Glutamatergic neuron (in vitro differentiated cells): ENCODE measurements around the gene HSP90AA1. TPM values are rescaled to one million over a fixed set of nuclear protein-coding genes. Genes with fewer than 3 reads are reported as not detected.

Source experiments
- DNase-seq: peaks from one replicate; pipeline ENCODE4 v3.0.0; 2022
- H3K27ac Mint-ChIP-seq: one replicate; pipeline ENCODE4 v1.8.0; 2020; ENCODE audit warnings: mild to moderate bottlenecking, mixed read lengths, inconsistent platforms; ENCODE audit not compliant: unreplicated experiment
- H3K27me3 Mint-ChIP-seq: one replicate; pipeline ENCODE4 v1.8.0; 2020; ENCODE audit warnings: mild to moderate bottlenecking, moderate library complexity, mixed read lengths, inconsistent platforms; ENCODE audit not compliant: unreplicated experiment
- H3K36me3 Mint-ChIP-seq: one replicate; pipeline ENCODE4 v1.8.0; 2020; ENCODE audit warnings: mild to moderate bottlenecking, mixed read lengths, inconsistent platforms; ENCODE audit not compliant: unreplicated experiment
- H3K4me1 Mint-ChIP-seq: one replicate; pipeline ENCODE4 v1.8.0; 2020; ENCODE audit warnings: mild to moderate bottlenecking, low read depth, mixed read lengths, inconsistent platforms; ENCODE audit not compliant: unreplicated experiment
- H3K4me3 Mint-ChIP-seq: one replicate; pipeline ENCODE4 v1.8.0; 2020; ENCODE audit warnings: mild to moderate bottlenecking, mixed read lengths, inconsistent platforms; ENCODE audit not compliant: unreplicated experiment
- H3K9me3 Mint-ChIP-seq: one replicate; pipeline ENCODE4 v1.8.0; 2020; ENCODE audit warnings: mild to moderate bottlenecking, moderate library complexity, mixed read lengths, inconsistent platforms; ENCODE audit not compliant: unreplicated experiment
- CTCF ChIP-seq: fragments of 200-600 bp; sonication (generic); IDR thresholded peaks from one replicate; pipeline ENCODE4 v1.5.0; 2021; ENCODE audit not compliant: partially characterized antibody, unreplicated experiment
- total RNA-seq: library from RNA; stranded (reverse); fragmentation: NEBNext Ultra II Directional; extraction: Animal tissue kit (Norgen Biotek cat#: 25700); gene quantifications from one replicate; pipeline ENCODE4 v1.2.1, GENCODE V29; 2021; ENCODE audit not compliant: unreplicated experiment

The HSP90AA1 gene
- total RNA-seq, 1 donor from 2014 or later = 610 TPM

- H3K4me1 Mint-ChIP-seq = peaks cover 18% of the 10 kb centered on the region
- H3K9me3 Mint-ChIP-seq = no peaks in the 10 kb centered on the region
- no peak for TF ChIP-seq CTCF
- no peak overlapping the region for H3K4me3 Mint-ChIP-seq
- peaks cover 3% of the 10 kb centered on the region for H3K27me3 Mint-ChIP-seq
- no peak for DNase-seq
- H3K36me3 Mint-ChIP-seq = peaks cover 7% of the 10 kb centered on the region
- no peak overlapping the region for H3K27ac Mint-ChIP-seq
Observed at GRCh38 chr14:102097441-102098135, 10.7 kb upstream of the HSP90AA1 start.

GRCh38 chr14:102096569-102097188, 9.8 kb upstream of the HSP90AA1 start:
- peaks cover 18% of the 10 kb centered on the region for H3K4me1 Mint-ChIP-seq
- peaks cover 7% of the 10 kb centered on the region for H3K36me3 Mint-ChIP-seq
- TF ChIP-seq CTCF = peak; percentile 69
- H3K9me3 Mint-ChIP-seq = no peaks in the 10 kb centered on the region
- DNase-seq = peak; percentile 90
- H3K4me3 Mint-ChIP-seq = peak overlapping the region; percentile 84
- H3K27ac Mint-ChIP-seq = peak overlapping the region; percentile 79
- H3K27me3 Mint-ChIP-seq = peaks cover 3% of the 10 kb centered on the region

GRCh38 chr14:102095871-102096568, 9.2 kb upstream of the HSP90AA1 start:
- peaks cover 3% of the 10 kb centered on the region for H3K36me3 Mint-ChIP-seq
- H3K9me3 Mint-ChIP-seq = no peaks in the 10 kb centered on the region
- no peak for TF ChIP-seq CTCF
- peak overlapping the region; percentile 79 for H3K27ac Mint-ChIP-seq
- DNase-seq = peak; percentile 65
- no peaks in the 10 kb centered on the region for H3K27me3 Mint-ChIP-seq
- H3K4me3 Mint-ChIP-seq = peak overlapping the region; percentile 84
- H3K4me1 Mint-ChIP-seq = peaks cover 18% of the 10 kb centered on the region

- peak overlapping the region; percentile 79 for H3K27ac Mint-ChIP-seq
- peak overlapping the region; percentile 14 for H3K4me3 Mint-ChIP-seq
- no peak for DNase-seq
Observed at GRCh38 chr14:102095231-102095870, 8.5 kb upstream of the HSP90AA1 start.

More at GRCh38 chr14:102095231-102095870, 8.5 kb upstream of the HSP90AA1 start:
- no peak for TF ChIP-seq CTCF
- Mint-ChIP-seq H3K4me1 (peaks cover 18% of the 10 kb centered on the region), H3K36me3 (no peaks in the 10 kb centered on the region), H3K27me3 (peaks cover 2% of the 10 kb centered on the region), H3K9me3 (no peaks in the 10 kb centered on the region)
